Epithelial cell of proximal tubule (primary cell): Measurements from ENCODE around the gene RASL11B. TPM values are rescaled to one million over a fixed set of nuclear protein-coding genes. Genes with fewer than 3 reads are reported as not detected.
A peak's percentile ranks its signal among the peaks of the same experiment; 100 is the strongest.

ENCODE experiments used
- DNase-seq: peaks from one replicate; pipeline ENCODE4 v3.0.0-alpha.2; 2011; ENCODE audit warnings: low read depth
- H3K4me3 ChIP-seq: 2 replicates; pipeline ENCODE4 v1.5.1; 2011; ENCODE audit warnings: low read depth, mild to moderate bottlenecking, low read length
- CTCF ChIP-seq: conservative IDR thresholded peaks from 2 replicates; pipeline ENCODE4 v1.5.1; 2012; ENCODE audit warnings: low read depth, mild to moderate bottlenecking, low read length
- total RNA-seq: library from RNA; depleted of rRNA; stranded (reverse); fragments of >200 nt; gene quantifications from 2 replicates; pipeline ENCODE4 v1.2.3, GENCODE V29; 2015

Gene RASL11B
- 2.6 and 3.6 TPM in 2 replicates for total RNA-seq

GRCh38 chr4:52861879-52862616 lies at the start of gene RASL11B:
TSS of gene RASL11B (plus strand) at chr4:52862317. CDS start at chr4:52862508, 191 bp downstream.
- no peak for DNase-seq
- H3K4me3 ChIP-seq: peak within 1 kb of the TSS; percentile 63
- no peak for TF ChIP-seq CTCF

GRCh38 chr4:52813546-52813945 lies 48.6 kb upstream of the RASL11B start:
- DNase-seq: no peak
- H3K4me3 ChIP-seq: no peak overlapping the region
- TF ChIP-seq CTCF: no peak

- TF ChIP-seq CTCF: no peak
- H3K4me3 ChIP-seq: no peak overlapping the region
- no peak for DNase-seq
Observed at GRCh38 chr4:52822583-52822971, 39.5 kb upstream of the RASL11B start.

- no peak overlapping the region for H3K4me3 ChIP-seq
- no peak for TF ChIP-seq CTCF
- DNase-seq: peak; percentile 71
Observed at GRCh38 chr4:52822972-52823701, 39.0 kb upstream of the RASL11B start.

GRCh38 chr4:52823702-52824092 lies 38.4 kb upstream of the RASL11B start:
- no peak for DNase-seq
- H3K4me3 ChIP-seq: no peak overlapping the region
- no peak for TF ChIP-seq CTCF

GRCh38 chr4:52824270-52824602 lies 37.9 kb upstream of the RASL11B start:
- TF ChIP-seq CTCF: no peak
- no peak overlapping the region for H3K4me3 ChIP-seq
- DNase-seq: no peak
